Panc1 (cell line): ENCODE measurements around the gene KRTAP12-2. TPM values are rescaled to one million over a fixed set of nuclear protein-coding genes. Genes with fewer than 3 reads are reported as not detected.

ENCODE experiments used
- ATAC-seq: fragments of 200-7000 bp; cut with Tn5 transposase; 2 replicates; pipeline ENCODE4 v1.9.1; 2020; ENCODE audit warnings: mild to moderate bottlenecking, moderate library complexity
- BruUV-seq: library from RNA; stranded (reverse); fragments of 400-500 nt; replicated peaks from 2 replicates; lab custom pipeline; 2021; lab: Mats Ljungman, UMichigan
- CTCF ChIA-PET: fragments of 300-600 bp; sonication (Branson Sonifier 250); formaldehyde crosslinking; loops from one replicate; lab custom pipeline; 2022; ENCODE audit warnings: antibody characterized with exemption; lab: Charles Lee
- POLR2A ChIA-PET: fragments of 300-600 bp; sonication (Branson Sonifier 250); formaldehyde crosslinking; loops from one replicate; lab custom pipeline; 2022; ENCODE audit warnings: antibody characterized with exemption; lab: Charles Lee
- DNase-seq: peaks from one replicate; pipeline ENCODE4 v3.0.0-alpha.2; 2010; ENCODE audit warnings: low read depth, low spot score
- H3K27ac ChIP-seq: 2 replicates; pipeline ENCODE4 v1.5.1; 2011; ENCODE audit warnings: mild to moderate bottlenecking, low read length, inconsistent platforms
- H3K27me3 ChIP-seq: fragments of 200-500 bp; sonication (Bioruptor generic); 2 replicates; pipeline ENCODE4 v1.6.0; 2014; ENCODE audit warnings: low read length, inconsistent platforms; ENCODE audit not compliant: control insufficient read depth, insufficient read depth
- H3K36me3 ChIP-seq: fragments of 200-500 bp; sonication (Bioruptor generic); 2 replicates; pipeline ENCODE4 v1.5.1; 2014; ENCODE audit warnings: inconsistent platforms, mild to moderate bottlenecking, low read length, moderate library complexity; ENCODE audit not compliant: control insufficient read depth, insufficient read depth
- H3K4me1 ChIP-seq: 2 replicates; pipeline ENCODE4 v1.5.1; 2011; ENCODE audit warnings: inconsistent platforms, mild to moderate bottlenecking, low read length, moderate library complexity; ENCODE audit not compliant: control insufficient read depth, insufficient read depth
- H3K4me3 ChIP-seq, 2 experiments: 2 replicates each; pipeline ENCODE4 v1.5.1; 2011 to 2012; ENCODE audit warnings: low read depth in 2 of 2, low read length in 2 of 2, mild to moderate bottlenecking in 2 of 2, inconsistent platforms in 1 of 2, moderate library complexity in 1 of 2
- H3K9me3 ChIP-seq: fragments of 200-500 bp; sonication (Bioruptor generic); 2 replicates; pipeline ENCODE4 v1.5.1; 2014; ENCODE audit warnings: low read depth, mild to moderate bottlenecking, inconsistent platforms, low read length, moderate library complexity; ENCODE audit not compliant: control insufficient read depth, insufficient read depth
- CTCF ChIP-seq: fragments of 450-650 bp; IDR thresholded peaks from 2 replicates; pipeline ENCODE4 v1.5.1; 2017; ENCODE audit warnings: mild to moderate bottlenecking
- POLR2AphosphoS5 ChIP-seq: IDR thresholded peaks from 2 replicates; pipeline ENCODE4 v1.6.1; 2012; ENCODE audit warnings: mild to moderate bottlenecking, low read depth, low read length, moderate library complexity
- REST ChIP-seq, 2 experiments: IDR thresholded peaks; 2 replicates each; pipeline ENCODE4 v1.6.1; 2011 to 2012; ENCODE audit warnings: low read depth in 2 of 2, control low read depth in 1 of 2, low read length in 1 of 2, mild to moderate bottlenecking in 1 of 2, moderate library complexity in 1 of 2; ENCODE audit not compliant: insufficient read depth in 1 of 2
- SIN3A ChIP-seq: IDR thresholded peaks from 2 replicates; pipeline ENCODE4 v1.6.1; 2012; ENCODE audit warnings: low read depth, mild to moderate bottlenecking, low read length, moderate library complexity, borderline replicate concordance; ENCODE audit not compliant: insufficient read depth
- TCF7L2 ChIP-seq: IDR thresholded peaks from 2 replicates; pipeline ENCODE4 v1.6.1; 2011; ENCODE audit warnings: mild to moderate bottlenecking, low read depth, low read length, inconsistent platforms
- in situ Hi-C: cut with HindIII; loops from 2 replicates; pipeline ENCODE4 v1.10.0; 2016; ENCODE audit warnings: low sequenced_read_pairs, low pct_unique_long_range_greater_than_20kb
- intact Hi-C: fragments of 100-400 bp; cut with micrococcal nuclease; formaldehyde crosslinking; loops from one replicate; pipeline ENCODE4 v1.10.0; 2022; ENCODE audit not compliant: unreplicated experiment
- total RNA-seq: library from RNA; stranded (reverse); gene quantifications from one replicate; pipeline ENCODE4 v1.2.1, GENCODE V29; 2021; ENCODE audit not compliant: unreplicated experiment

The KRTAP12-2 gene
- total RNA-seq, 1 experiment from 2014 or later: not detected

- no peak for DNase-seq
- no TSS peak for BruUV-seq
- Histone ChIP-seq H3K36me3 (no peaks in the 10 kb centered on the region), H3K27ac (no peak overlapping the region), H3K4me3 (no peak overlapping the region), H3K27me3 (no peaks in the 10 kb centered on the region), H3K4me1 (no peaks in the 10 kb centered on the region), H3K9me3 (peaks cover 4% of the 10 kb centered on the region; the same call in 1 of the 2 replicates)
- TF ChIP-seq TCF7L2 (no peak), POLR2AphosphoS5 (no peak), CTCF (no peak), REST (IDR thresholded peaks at IDR 0.05; ENCODE audit: insufficient read depth in 1 of 2, low read depth in 2 of 2, low read length in 1 of 2) (no peak), SIN3A (no peak)
- intact Hi-C loops (no loop called here), in situ Hi-C loops (no loop called here)
- ChIA-PET CTCF (no interaction called here), POLR2A (no interaction called here)
- no peak for ATAC-seq
Observed at GRCh38 chr21:44695641-44696040, 28.9 kb upstream of the KRTAP12-2 start.

GRCh38 chr21:44695184-44695583, 28.5 kb upstream of the KRTAP12-2 start:
- intact Hi-C loops (no loop called here), in situ Hi-C loops (no loop called here)
- Histone ChIP-seq H3K36me3 (no peaks in the 10 kb centered on the region), H3K4me3 (no peak overlapping the region), H3K27me3 (no peaks in the 10 kb centered on the region), H3K27ac (no peak overlapping the region), H3K4me1 (no peaks in the 10 kb centered on the region), H3K9me3 (peaks cover 4% of the 10 kb centered on the region; the same call in 1 of the 2 replicates)
- DNase-seq (no peak), ATAC-seq (no peak)
- TF ChIP-seq REST (IDR thresholded peaks at IDR 0.05; ENCODE audit: insufficient read depth in 1 of 2, low read depth in 2 of 2, low read length in 1 of 2) (no peak), TCF7L2 (no peak), CTCF (no peak), SIN3A (no peak), POLR2AphosphoS5 (no peak)
- ChIA-PET POLR2A (no interaction called here), CTCF (no interaction called here)
- BruUV-seq: no TSS peak
